ENCODE data around the gene CTNNA2.

DNA sequence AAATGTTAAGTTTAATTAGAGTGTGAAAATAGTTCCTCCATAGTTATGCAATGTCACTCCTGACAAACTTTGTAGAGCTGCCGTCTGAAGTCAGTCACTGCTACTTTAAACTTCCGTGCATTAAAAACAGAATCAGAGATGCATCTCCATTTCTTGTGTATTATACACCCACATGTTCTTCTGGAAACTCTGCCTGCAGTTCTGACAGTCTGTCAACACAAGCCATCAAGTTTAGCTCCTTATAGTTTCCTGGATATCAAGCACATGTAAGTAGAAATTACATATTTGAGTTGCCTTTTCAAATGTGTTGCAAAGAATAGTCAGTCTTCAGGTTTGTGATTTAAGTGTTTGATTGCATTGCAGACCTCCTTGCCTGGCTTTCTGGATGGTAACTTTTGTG lies 184.3 kb downstream of the CTNNA2 start:
- TF ChIP-seq, protein P1, sequence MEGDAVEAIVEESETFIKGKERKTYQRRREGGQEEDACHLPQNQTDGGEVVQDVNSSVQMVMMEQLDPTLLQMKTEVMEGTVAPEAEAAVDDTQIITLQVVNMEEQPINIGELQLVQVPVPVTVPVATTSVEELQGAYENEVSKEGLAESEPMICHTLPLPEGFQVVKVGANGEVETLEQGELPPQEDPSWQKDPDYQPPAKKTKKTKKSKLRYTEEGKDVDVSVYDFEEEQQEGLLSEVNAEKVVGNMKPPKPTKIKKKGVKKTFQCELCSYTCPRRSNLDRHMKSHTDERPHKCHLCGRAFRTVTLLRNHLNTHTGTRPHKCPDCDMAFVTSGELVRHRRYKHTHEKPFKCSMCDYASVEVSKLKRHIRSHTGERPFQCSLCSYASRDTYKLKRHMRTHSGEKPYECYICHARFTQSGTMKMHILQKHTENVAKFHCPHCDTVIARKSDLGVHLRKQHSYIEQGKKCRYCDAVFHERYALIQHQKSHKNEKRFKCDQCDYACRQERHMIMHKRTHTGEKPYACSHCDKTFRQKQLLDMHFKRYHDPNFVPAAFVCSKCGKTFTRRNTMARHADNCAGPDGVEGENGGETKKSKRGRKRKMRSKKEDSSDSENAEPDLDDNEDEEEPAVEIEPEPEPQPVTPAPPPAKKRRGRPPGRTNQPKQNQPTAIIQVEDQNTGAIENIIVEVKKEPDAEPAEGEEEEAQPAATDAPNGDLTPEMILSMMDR (IDR thresholded peaks at IDR 0.05) = no peak
- no peak for TF ChIP-seq ZFX (IDR thresholded peaks at IDR 0.05; ENCODE audit: borderline replicate concordance)

All from 22Rv1 (cell line).